Parietal lobe (tissue), 2 donors: ENCODE data around the gene FAU. TPM values are rescaled to one million over a fixed set of nuclear protein-coding genes. Genes with fewer than 3 reads are reported as not detected.

Experiments used
- small RNA-seq: library from RNA; depleted of rRNA; stranded (forward); fragments of <200 nt; gene quantifications from one replicate; pipeline ENCODE3, GENCODE V24; 2014; ENCODE audit warnings: low replicate concordance
- total RNA-seq: library from RNA; depleted of rRNA; stranded (reverse); fragments of >200 nt; gene quantifications from one replicate; pipeline ENCODE4 v1.2.3, GENCODE V29; 2014

The FAU gene
- total RNA-seq: 168 TPM

GRCh38 chr11:65121865-65122696, at the start of gene FAU, which contains the start of gene MRPL49:
FAU (minus strand) TSS chr11:65122134; CDS start chr11:65121813, 321 bp downstream.
MRPL49 (plus strand) TSS chr11:65122321; CDS start chr11:65122347, 26 bp downstream.

GRCh38 chr11:65170058-65170534, 48.2 kb upstream of the FAU start, which contains the start of gene SPDYC:
SPDYC (plus strand) TSS chr11:65170233; CDS start chr11:65171358, 1,125 bp downstream.

GRCh38 chr11:65134240-65134951, 12.5 kb upstream of the FAU start, which contains the start of gene SYVN1:
SYVN1 (minus strand) TSS chr11:65134519; CDS start chr11:65133601, 918 bp downstream.

GRCh38 chr11:65117206-65118096, 4.5 kb downstream of the FAU start, which contains the start of gene ZNHIT2:
ZNHIT2 (minus strand) TSS chr11:65117701; CDS start chr11:65117653, 48 bp downstream.

GRCh38 chr11:65111744-65112545, 10.0 kb downstream of the FAU start, which contains the start of gene TM7SF2:
TM7SF2 (plus strand) TSS chr11:65111872; CDS start chr11:65112016, 144 bp downstream.

GRCh38 chr11:65095974-65096806, 25.7 kb downstream of the FAU start, which contains the start of gene VPS51:
VPS51 (plus strand) TSS chr11:65096214; CDS start chr11:65096251, 37 bp downstream.

GRCh38 chr11:65083834-65084597, 37.9 kb downstream of the FAU start, which contains the start of the genes CDCA5 and ZFPL1:
CDCA5 (minus strand) TSS chr11:65084040; CDS start chr11:65083978, 62 bp downstream.
ZFPL1 (plus strand) TSS chr11:65084222; CDS start chr11:65084699, 477 bp downstream.

Small RNA genes lying within 50 kb of the gene (small RNA-seq; reads per million reads assigned to genes)
- gene HIGD1AP10 (not detected), gene PDCL2P2 (not detected), gene RNU2-23P (7.0 reads per million, percentile 88 among the genes with 10 or more reads in this experiment)

Other genes starting within 250 kb of the FAU start
- gene EHD1, start 243.5 kb downstream of the FAU start, total RNA-seq: 44.4 TPM
- 13.1 TPM for gene ATG2A, start 204.9 kb downstream of the FAU start, total RNA-seq
- gene PPP2R5B, start 197.4 kb downstream of the FAU start, total RNA-seq: 27.9 TPM
- gene GPHA2, start 186.2 kb downstream of the FAU start, total RNA-seq: not detected
- not detected for gene MAJIN, start 150.0 kb downstream of the FAU start, total RNA-seq
- not detected for gene BATF2, start 125.2 kb downstream of the FAU start, total RNA-seq
- 42.9 TPM for gene ARL2, start 108.0 kb downstream of the FAU start, total RNA-seq
- gene SNX15, start 94.7 kb downstream of the FAU start, total RNA-seq: 21.9 TPM
- gene SAC3D1, start 80.9 kb downstream of the FAU start, total RNA-seq: 4.7 TPM
- gene NAALADL1, start 63.6 kb downstream of the FAU start, total RNA-seq: 2.2 TPM
- 2.8 TPM for gene CDCA5, start 38.1 kb downstream of the FAU start, total RNA-seq
- 20.3 TPM for gene ZFPL1, start 37.9 kb downstream of the FAU start, total RNA-seq
- 197 TPM for gene VPS51, start 25.9 kb downstream of the FAU start, total RNA-seq
- gene TM7SF2, start 10.3 kb downstream of the FAU start, total RNA-seq: 61.0 TPM
- gene ZNHIT2, start 4.4 kb downstream of the FAU start, total RNA-seq: 4.7 TPM
- gene MRPL49, start 187 bp upstream of the FAU start, total RNA-seq: 29.4 TPM
- gene SYVN1, start 12.4 kb upstream of the FAU start, total RNA-seq: 22.2 TPM
- gene SPDYC, start 48.1 kb upstream of the FAU start, total RNA-seq: not detected
- gene CAPN1, start 59.8 kb upstream of the FAU start, total RNA-seq: 65.7 TPM
- 4.7 TPM for gene POLA2, start 139.8 kb upstream of the FAU start, total RNA-seq
- gene CDC42EP2, start 192.7 kb upstream of the FAU start, total RNA-seq: 9.4 TPM
- 50.7 TPM for gene DPF2, start 211.7 kb upstream of the FAU start, total RNA-seq
- 3.8 TPM for gene TIGD3, start 232.6 kb upstream of the FAU start, total RNA-seq